ENCODE data around the gene RFX1. TPM values are rescaled to one million over a fixed set of nuclear protein-coding genes. Genes with fewer than 3 reads are reported as not detected.

RFX1 gene
- total RNA-seq, 2 experiments from 2014 or later = 14.6 to 16.3 TPM

DNA sequence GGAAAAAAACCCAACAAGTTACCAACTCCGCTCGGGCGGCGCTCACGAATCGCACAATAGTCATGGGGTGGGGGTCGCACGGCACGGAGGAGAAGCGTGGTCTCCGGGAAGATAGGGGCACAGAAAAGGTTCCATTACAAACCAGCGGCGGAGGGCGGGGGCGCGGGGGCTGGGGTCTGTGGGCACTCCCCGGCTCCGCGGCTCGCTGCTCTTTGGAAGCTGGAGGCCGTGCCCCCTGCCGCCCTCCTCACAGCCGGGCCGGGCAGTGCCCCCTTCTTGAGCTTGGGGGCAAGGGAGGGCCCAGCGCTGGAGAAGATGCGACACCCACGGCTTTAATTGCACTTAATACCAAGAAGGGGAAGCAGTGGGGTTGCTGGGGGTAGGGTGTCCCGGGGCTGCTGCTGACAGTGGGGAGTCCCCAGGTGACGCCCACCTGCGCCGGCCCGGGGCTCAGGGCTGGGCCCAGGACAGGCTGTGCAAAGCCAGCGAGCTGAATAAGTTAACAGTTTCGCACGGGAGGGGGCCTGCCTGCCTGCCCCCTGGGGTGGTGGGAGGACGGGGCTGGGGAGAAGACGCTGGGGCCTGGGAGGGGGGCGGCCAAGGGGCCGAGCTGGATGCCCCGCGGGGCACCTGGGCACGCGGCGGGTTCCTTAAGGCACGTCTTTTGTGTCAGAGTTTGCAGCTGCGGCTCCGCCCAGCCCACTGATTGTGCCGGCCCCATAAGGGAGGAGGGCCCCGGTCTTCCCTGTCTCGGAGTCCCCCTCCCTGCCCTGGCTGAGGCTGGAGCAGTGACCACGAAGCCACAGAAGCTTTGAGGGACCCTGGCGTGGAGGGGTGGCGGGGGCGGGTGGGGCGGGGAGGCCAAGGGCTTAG, 44.1 kb downstream of the RFX1 start:
- POLR2A ChIA-PET = interaction anchor here (1.0 to 2.0 kb wide), 3 partner anchors 44 to 95 kb away, joined by 3 to 7 read pairs (median 7); partner anchors contain the start of gene RFX1
- peaks cover 49% of the 10 kb centered on the region for H3K36me3 Mint-ChIP-seq (ENCODE audit: low read depth)
- ATAC-seq (ENCODE audit: poor library complexity) (no peak), DNase-seq (no peak)
- peaks cover 68% of the 10 kb centered on the region for H3K36me3 ChIP-seq (ENCODE audit: insufficient read depth, low read length)
- no peak overlapping the region for H3K27ac ChIP-seq (ENCODE audit: low read depth in 1 of 2, low read length in 2 of 2)
- CTCF ChIA-PET = interaction anchor here (1.1 kb wide), 1 partner anchor 23 kb away, joined by 3 read pairs; no protein-coding TSS in a partner anchor
- H3K4me3 ChIP-seq (ENCODE audit: low read length) = no peak overlapping the region
- H3K27me3 ChIP-seq (ENCODE audit: control insufficient read depth in 1 of 2, insufficient read depth in 2 of 2, low read length in 2 of 2) = no peaks in the 10 kb centered on the region
- no peaks in the 10 kb centered on the region for H3K9me3 ChIP-seq (ENCODE audit: control insufficient read depth in 1 of 2, insufficient read depth in 1 of 2, low read length in 2 of 2)
- H3K9me3 Mint-ChIP-seq = no peaks in the 10 kb centered on the region
- H3K27ac Mint-ChIP-seq = peak overlapping the region; percentile 49
- no peak overlapping the region for H3K4me3 Mint-ChIP-seq
- TF ChIP-seq, protein P1, sequence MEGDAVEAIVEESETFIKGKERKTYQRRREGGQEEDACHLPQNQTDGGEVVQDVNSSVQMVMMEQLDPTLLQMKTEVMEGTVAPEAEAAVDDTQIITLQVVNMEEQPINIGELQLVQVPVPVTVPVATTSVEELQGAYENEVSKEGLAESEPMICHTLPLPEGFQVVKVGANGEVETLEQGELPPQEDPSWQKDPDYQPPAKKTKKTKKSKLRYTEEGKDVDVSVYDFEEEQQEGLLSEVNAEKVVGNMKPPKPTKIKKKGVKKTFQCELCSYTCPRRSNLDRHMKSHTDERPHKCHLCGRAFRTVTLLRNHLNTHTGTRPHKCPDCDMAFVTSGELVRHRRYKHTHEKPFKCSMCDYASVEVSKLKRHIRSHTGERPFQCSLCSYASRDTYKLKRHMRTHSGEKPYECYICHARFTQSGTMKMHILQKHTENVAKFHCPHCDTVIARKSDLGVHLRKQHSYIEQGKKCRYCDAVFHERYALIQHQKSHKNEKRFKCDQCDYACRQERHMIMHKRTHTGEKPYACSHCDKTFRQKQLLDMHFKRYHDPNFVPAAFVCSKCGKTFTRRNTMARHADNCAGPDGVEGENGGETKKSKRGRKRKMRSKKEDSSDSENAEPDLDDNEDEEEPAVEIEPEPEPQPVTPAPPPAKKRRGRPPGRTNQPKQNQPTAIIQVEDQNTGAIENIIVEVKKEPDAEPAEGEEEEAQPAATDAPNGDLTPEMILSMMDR (IDR thresholded peaks at IDR 0.05) = no peak
- H3K27me3 Mint-ChIP-seq = no peaks in the 10 kb centered on the region
- H3K4me1 Mint-ChIP-seq (ENCODE audit: low read depth) = peaks cover 5% of the 10 kb centered on the region
- H3K4me1 ChIP-seq (ENCODE audit: insufficient read depth, low read length) = peaks cover 3% of the 10 kb centered on the region
- intact Hi-C loops (cut with DNase I, micrococcal nuclease) = no loop called here

DNA sequence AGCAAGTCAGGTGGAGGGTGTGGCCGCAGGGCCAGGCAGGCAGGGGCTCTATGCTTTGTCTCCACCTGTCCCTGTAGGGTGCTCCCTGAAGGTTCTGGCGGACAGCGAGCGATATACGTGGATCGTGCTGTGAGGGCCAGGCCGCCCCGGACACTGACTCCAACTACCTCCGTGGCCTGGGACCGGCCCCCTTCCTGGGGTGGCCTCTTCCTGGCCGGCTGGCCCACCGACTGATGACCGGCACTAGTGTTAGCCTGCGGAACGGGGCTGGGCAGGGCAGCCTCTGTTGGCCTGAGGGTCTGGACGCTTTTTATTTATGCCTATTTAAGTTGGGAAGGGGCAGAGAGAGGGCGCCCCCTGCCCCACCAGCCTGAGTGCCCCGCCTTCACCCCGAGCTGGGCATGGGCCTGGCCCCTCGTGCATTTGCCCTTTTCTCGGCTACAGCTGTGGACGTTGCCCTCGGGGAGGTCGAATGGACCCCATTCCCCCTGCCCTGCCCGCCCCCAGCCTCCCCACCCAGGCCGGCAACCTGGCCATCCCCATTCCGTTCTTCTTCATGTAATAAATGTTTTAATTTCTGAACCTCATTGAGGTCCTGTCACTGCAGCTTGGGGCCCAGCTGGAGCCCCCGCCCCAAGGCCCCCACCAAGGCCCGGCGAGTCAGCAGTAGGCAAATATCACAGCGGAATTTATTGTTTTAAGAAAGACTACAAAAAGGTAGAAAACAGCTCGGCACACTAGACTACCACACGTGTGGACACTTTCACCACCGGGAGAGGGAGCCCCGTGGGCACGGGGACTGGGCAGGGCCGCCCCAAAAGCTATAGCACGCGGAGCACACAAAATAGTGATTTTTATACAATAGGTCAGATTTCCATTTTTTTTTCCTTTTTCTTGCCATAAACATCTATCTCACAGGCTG, 45.0 kb downstream of the RFX1 start:
- peak overlapping the region; percentile 49 for H3K27ac Mint-ChIP-seq
- no peak overlapping the region for H3K4me3 ChIP-seq (ENCODE audit: low read length)
- H3K27ac ChIP-seq (ENCODE audit: low read depth in 1 of 2, low read length in 2 of 2) = no peak overlapping the region
- CTCF ChIA-PET = interaction anchor here (1.1 to 1.6 kb wide), 3 partner anchors 24 to 70 kb away, joined by 3 to 9 read pairs (median 3); partner anchors contain the start of genes IL27RA and RFX1
- TF ChIP-seq, protein P1 (IDR thresholded peaks at IDR 0.05) = no peak
- peaks cover 68% of the 10 kb centered on the region for H3K36me3 ChIP-seq (ENCODE audit: insufficient read depth, low read length)
- intact Hi-C loops (cut with DNase I, micrococcal nuclease) = no loop called here
- no peaks in the 10 kb centered on the region for H3K27me3 ChIP-seq (ENCODE audit: control insufficient read depth in 1 of 2, insufficient read depth in 2 of 2, low read length in 2 of 2)
- peaks cover 3% of the 10 kb centered on the region for H3K4me1 ChIP-seq (ENCODE audit: insufficient read depth, low read length)
- POLR2A ChIA-PET = interaction anchor here (1.0 to 2.0 kb wide), 5 partner anchors 9 to 96 kb away, joined by 3 to 7 read pairs (median 4); partner anchors contain the start of genes DCAF15 and RFX1
- H3K9me3 ChIP-seq (ENCODE audit: control insufficient read depth in 1 of 2, insufficient read depth in 1 of 2, low read length in 2 of 2) = no peaks in the 10 kb centered on the region
- no peaks in the 10 kb centered on the region for H3K9me3 Mint-ChIP-seq
- ATAC-seq (ENCODE audit: poor library complexity) = peak; percentile 27
- H3K4me3 Mint-ChIP-seq = no peak overlapping the region
- DNase-seq = peak in 1 of 14 experiments; percentile 14
- H3K4me1 Mint-ChIP-seq (ENCODE audit: low read depth) = peaks cover 5% of the 10 kb centered on the region
- no peaks in the 10 kb centered on the region for H3K27me3 Mint-ChIP-seq
- peaks cover 56% of the 10 kb centered on the region for H3K36me3 Mint-ChIP-seq (ENCODE audit: low read depth)

All from CD4-positive, alpha-beta T cell (primary cell).